ENCODE data around the gene STAG3.

DNA sequence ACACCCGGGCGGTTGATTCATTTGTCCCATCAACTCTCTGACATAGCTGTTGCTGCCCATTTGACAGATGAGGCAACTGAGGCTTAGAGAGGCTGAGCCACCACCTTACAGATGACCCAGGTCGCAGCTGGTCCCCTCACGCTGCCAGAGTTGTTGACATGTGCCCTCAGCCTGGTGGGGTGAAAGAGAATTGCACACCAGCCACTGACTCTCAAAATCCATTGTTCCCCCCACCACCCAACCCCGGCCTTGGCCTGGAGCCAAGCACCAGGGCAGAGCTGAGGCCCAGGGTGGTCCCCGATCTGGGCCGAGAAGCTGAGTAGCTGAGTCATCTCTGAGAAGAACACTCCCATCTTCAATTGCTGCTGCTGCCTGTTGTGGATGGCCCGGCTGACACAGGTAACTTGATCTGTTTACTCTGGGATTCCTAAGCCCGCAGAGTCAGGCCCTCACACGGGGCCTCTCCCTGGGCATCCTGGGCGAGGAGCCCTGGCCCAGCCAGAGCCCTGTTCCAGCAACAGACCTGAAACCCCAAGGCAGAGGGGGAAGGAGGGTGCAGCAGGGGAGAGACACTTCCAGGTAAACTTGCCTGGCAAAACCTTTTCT lies 69.5 kb downstream of the STAG3 start:
- TF ChIP-seq, protein P1, sequence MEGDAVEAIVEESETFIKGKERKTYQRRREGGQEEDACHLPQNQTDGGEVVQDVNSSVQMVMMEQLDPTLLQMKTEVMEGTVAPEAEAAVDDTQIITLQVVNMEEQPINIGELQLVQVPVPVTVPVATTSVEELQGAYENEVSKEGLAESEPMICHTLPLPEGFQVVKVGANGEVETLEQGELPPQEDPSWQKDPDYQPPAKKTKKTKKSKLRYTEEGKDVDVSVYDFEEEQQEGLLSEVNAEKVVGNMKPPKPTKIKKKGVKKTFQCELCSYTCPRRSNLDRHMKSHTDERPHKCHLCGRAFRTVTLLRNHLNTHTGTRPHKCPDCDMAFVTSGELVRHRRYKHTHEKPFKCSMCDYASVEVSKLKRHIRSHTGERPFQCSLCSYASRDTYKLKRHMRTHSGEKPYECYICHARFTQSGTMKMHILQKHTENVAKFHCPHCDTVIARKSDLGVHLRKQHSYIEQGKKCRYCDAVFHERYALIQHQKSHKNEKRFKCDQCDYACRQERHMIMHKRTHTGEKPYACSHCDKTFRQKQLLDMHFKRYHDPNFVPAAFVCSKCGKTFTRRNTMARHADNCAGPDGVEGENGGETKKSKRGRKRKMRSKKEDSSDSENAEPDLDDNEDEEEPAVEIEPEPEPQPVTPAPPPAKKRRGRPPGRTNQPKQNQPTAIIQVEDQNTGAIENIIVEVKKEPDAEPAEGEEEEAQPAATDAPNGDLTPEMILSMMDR (IDR thresholded peaks at IDR 0.05), result no peak
- TF ChIP-seq EP300 (IDR thresholded peaks at IDR 0.05) (no peak), POLR2A (IDR thresholded peaks at IDR 0.05) (no peak)
